Kidney epithelial cell (primary cell): ENCODE measurements around the gene DYNC1I1. TPM values are rescaled to one million over a fixed set of nuclear protein-coding genes. Genes with fewer than 3 reads are reported as not detected.
A peak's percentile ranks its signal among the peaks of the same experiment; 100 is the strongest.

Source experiments
- DNase-seq: peaks from one replicate; pipeline ENCODE4 v3.0.0-alpha.2; 2010; ENCODE audit warnings: low read depth
- H3K27me3 ChIP-seq: 2 replicates; pipeline ENCODE4 v1.6.0; 2011; ENCODE audit warnings: low read length; ENCODE audit not compliant: control insufficient read depth, insufficient read depth
- H3K36me3 ChIP-seq: 2 replicates; pipeline ENCODE4 v1.5.1; 2011; ENCODE audit warnings: low read length; ENCODE audit not compliant: control insufficient read depth, insufficient read depth
- H3K4me3 ChIP-seq: 2 replicates; pipeline ENCODE4 v1.5.1; 2011; ENCODE audit warnings: low read depth, mild to moderate bottlenecking, control low read depth, low read length
- total RNA-seq: library from RNA; depleted of rRNA; stranded (reverse); fragments of >200 nt; gene quantifications from 2 replicates; pipeline ENCODE4 v1.2.3, GENCODE V29; 2015
- TF ChIP-seq, protein P1 (sequence below): IDR thresholded peaks from 2 replicates; pipeline ENCODE4 v1.5.1; 2011; ENCODE audit warnings: mild to moderate bottlenecking, moderate library complexity, low read length, control low read depth, inconsistent platforms; ENCODE audit not compliant: insufficient read depth, poor library complexity, severe bottlenecking

The DYNC1I1 gene
- total RNA-seq, 1 donor from 2014 or later = 0.08 TPM

DNA sequence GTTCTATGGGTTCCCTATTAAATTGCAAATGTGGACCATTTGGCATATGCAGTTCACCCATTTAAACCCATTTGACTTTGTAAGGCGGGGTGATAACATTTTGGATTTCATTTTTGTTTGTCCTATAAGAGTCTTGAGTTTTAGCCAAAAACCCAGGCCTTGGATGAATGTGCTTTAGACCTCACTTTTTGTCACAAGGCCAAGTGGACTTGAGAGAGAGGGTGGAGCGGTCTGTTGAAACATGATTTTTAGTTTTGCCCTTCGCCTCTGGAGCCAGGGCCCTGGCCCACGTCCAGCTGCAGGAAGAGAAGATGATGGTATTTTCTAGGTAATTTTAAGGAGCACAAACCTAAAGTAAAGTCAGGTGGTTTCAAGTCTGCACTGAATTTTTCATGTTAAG is 289.5 kb downstream of the DYNC1I1 start:
- no peaks in the 10 kb centered on the region for H3K36me3 ChIP-seq
- H3K4me3 ChIP-seq = no peak overlapping the region
- no peaks in the 10 kb centered on the region for H3K27me3 ChIP-seq
- no peak for DNase-seq
- TF ChIP-seq, protein P1, sequence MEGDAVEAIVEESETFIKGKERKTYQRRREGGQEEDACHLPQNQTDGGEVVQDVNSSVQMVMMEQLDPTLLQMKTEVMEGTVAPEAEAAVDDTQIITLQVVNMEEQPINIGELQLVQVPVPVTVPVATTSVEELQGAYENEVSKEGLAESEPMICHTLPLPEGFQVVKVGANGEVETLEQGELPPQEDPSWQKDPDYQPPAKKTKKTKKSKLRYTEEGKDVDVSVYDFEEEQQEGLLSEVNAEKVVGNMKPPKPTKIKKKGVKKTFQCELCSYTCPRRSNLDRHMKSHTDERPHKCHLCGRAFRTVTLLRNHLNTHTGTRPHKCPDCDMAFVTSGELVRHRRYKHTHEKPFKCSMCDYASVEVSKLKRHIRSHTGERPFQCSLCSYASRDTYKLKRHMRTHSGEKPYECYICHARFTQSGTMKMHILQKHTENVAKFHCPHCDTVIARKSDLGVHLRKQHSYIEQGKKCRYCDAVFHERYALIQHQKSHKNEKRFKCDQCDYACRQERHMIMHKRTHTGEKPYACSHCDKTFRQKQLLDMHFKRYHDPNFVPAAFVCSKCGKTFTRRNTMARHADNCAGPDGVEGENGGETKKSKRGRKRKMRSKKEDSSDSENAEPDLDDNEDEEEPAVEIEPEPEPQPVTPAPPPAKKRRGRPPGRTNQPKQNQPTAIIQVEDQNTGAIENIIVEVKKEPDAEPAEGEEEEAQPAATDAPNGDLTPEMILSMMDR = no peak

DNA sequence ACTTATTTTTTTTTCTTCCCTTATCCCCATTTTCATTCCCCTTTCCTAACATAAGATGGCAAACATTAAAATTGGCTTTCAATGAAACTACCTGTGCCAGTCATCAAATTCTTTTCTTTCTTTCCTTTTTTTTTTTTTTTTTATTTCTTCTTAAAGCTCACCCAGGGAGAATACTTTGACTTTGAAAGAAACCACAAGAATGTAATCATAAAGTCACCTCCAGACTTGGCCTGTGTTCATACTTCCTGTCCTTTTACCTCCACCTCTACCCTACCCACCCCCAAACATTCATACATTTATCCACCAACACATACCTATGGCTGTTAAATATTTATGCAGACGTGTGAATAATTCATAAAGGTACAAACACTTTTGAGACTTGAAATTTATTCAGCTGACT is 295.0 kb downstream of the DYNC1I1 start:
- H3K27me3 ChIP-seq = no peaks in the 10 kb centered on the region
- TF ChIP-seq, protein P1 = no peak
- no peak overlapping the region for H3K4me3 ChIP-seq
- peak; percentile 14 for DNase-seq
- no peaks in the 10 kb centered on the region for H3K36me3 ChIP-seq

DNA sequence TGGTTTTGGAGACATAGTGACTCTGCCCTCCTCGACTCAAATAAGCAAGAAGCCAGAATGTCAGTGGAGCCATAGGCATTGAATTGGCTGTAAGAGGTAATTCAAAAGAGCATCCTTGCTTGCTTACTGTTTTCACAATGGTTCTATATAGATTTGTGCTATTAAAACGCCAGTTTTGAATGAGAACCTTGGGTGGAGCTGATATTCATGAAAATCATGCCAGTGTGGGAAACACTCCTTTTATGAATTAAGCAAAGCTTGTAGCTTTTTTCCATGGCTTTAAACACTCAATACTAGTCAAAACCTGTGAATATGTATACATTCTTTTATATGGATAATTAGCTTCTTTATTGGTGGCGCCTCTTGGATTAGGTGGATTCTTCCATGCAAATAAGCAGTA is 297.0 kb downstream of the DYNC1I1 start:
- TF ChIP-seq, protein P1 = no peak
- H3K4me3 ChIP-seq = no peak overlapping the region
- no peak for DNase-seq
- H3K27me3 ChIP-seq = no peaks in the 10 kb centered on the region
- H3K36me3 ChIP-seq = no peaks in the 10 kb centered on the region

GRCh38 chr7:96074871-96075270 is 302.5 kb downstream of the DYNC1I1 start:
- H3K27me3 ChIP-seq = no peaks in the 10 kb centered on the region
- no peak for DNase-seq
- no peaks in the 10 kb centered on the region for H3K36me3 ChIP-seq
- no peak overlapping the region for H3K4me3 ChIP-seq
- TF ChIP-seq, protein P1 = no peak

GRCh38 chr7:96075510-96076349 is 303.4 kb downstream of the DYNC1I1 start:
- Histone ChIP-seq H3K4me3 (peak overlapping the region; percentile 43), H3K36me3 (no peaks in the 10 kb centered on the region), H3K27me3 (no peaks in the 10 kb centered on the region)
- TF ChIP-seq, protein P1 = peak; percentile 92
- DNase-seq = no peak

GRCh38 chr7:96076350-96076707 is 304.0 kb downstream of the DYNC1I1 start:
- TF ChIP-seq, protein P1 = no peak
- Histone ChIP-seq H3K4me3 (peak overlapping the region; percentile 43), H3K36me3 (no peaks in the 10 kb centered on the region), H3K27me3 (no peaks in the 10 kb centered on the region)
- DNase-seq = no peak
